NCI-H510A treated with DMSO at 0.1 percent for 48 hours (cell line): ENCODE data around the gene PHOSPHO1.
"Not testable (repeated sequence)": the region's sequence is repeated elsewhere in the genome, so short reads cannot be mapped to it uniquely, and the experiment has no call there.

ENCODE experiments used
- DNase-seq: peaks from one replicate; lab custom pipeline; 2025; lab: John Stamatoyannopoulos, UW

Gene PHOSPHO1

GRCh38 chr17:49191917-49192741, 38.5 kb downstream of the PHOSPHO1 start:
- peak; percentile 97 for DNase-seq

GRCh38 chr17:49191409-49191916, 39.1 kb downstream of the PHOSPHO1 start:
- DNase-seq = peak; percentile 71

DNA sequence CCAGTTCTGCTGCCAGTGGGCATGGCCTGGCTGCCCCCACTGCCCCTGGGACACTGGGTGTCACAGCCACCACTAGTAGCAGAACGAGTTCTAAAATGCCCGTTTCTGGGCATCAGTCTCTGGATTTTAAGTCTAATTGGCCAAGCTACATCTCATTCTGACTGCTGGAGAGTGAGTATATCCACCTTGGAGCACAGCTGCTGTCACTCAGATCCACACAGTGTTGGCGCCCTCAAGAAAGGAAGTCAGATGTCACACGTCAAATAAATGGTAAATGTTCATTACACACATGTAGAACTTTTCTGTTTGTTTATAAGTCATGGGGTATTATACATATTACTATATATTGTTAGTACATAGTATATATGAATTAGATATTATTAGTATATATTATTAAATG, 39.7 kb downstream of the PHOSPHO1 start:
- peak; percentile 71 for DNase-seq

DNA sequence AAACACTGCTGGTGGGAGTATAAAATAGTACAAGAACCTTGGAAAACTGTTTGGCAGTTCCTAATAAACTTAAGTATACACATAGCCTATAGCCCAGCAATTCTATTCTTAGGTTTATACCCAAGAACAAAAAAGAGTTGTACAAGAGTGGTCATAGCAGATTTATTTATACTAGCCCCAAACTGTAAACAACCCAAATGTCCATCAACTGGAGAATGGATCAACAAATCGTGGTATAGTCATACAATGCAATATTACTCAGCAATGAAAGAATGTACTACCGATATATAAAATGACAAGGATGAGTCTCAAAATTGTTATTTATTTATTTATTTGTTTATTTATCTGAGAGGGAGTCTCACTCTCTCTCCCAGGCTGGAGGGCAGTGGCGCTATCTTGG, 43.3 kb downstream of the PHOSPHO1 start:
- DNase-seq = no peak

DNA sequence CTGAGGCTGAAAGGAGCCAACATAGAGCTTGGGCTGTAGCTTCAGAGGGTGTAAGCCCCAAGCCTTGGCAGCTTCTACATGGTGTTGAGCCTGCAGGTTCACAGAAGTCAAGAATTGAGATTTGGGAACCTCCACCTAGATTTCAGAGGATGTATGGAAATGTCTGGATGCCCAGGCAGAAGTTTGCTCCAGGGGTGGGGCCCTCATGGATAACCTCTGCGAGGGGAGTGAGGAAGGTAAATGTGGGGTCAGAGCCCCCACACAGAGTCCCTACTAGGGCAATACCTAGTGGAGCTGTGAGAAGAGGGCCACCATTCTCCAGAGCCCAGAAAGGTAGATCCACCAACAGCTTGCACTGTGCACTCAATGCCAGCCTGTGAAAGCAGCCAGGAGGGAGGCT, 45.2 kb downstream of the PHOSPHO1 start:
- DNase-seq = not testable (repeated sequence)

DNA sequence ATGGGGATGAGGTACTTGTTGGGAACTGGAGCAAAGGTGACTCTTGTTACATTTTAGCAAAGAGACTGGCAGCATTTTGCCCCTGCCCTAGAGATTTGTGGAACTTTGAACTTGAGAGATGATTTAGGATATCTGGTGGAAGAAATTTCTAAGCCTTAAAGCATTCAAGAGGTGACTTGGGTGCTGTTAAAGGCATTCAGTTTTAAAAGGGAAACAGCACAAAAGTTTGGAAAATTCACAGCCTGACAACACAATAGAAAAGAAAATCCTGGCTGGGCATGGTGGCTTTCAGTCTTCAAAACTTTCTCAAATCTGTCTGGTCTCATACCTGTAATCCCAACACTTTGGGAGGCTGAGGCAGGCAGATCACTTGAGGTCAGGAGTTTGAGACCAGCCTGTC, 46.1 kb downstream of the PHOSPHO1 start:
- not testable (repeated sequence) for DNase-seq

DNA sequence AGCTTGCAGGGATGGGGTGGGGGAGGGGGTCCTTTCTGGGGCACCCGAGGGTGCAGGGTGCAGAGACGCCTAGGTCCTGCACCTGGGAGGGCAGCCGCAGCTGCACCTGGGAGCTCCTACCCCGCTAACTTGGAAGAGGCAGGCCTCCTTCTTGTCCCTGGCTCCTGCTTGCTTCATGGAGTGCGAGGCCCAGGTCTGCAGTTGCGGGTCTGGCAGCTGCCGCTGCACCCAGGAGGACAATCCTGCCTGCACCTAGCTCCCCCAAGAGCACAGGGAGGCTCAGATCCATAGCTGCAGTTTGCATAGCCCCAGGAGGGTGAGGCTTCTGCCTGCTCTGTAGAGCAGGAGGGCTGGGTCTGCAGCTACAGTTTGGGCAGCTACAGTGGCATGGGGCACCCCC, 46.8 kb downstream of the PHOSPHO1 start:
- DNase-seq = no peak

DNA sequence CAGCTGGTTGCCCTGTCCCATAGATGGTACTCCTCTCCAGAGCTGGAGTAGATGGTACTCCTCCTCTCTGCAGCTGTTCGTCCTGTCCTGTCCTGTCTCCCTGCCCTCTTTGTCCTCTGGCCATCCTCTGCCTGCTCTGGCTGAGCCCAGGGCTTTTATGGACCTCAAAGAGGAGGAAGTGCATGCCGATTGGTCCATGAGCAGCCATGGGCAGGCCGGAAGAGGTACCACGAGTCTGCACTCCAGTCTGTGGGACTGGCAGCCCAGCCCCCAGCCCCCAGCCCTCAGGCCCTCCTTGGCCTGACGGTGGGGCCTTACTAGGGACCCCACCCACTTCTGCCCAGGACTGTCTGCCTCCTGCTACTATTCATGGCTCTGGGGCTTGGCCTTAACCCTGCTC, 47.2 kb downstream of the PHOSPHO1 start:
- DNase-seq = no peak

DNA sequence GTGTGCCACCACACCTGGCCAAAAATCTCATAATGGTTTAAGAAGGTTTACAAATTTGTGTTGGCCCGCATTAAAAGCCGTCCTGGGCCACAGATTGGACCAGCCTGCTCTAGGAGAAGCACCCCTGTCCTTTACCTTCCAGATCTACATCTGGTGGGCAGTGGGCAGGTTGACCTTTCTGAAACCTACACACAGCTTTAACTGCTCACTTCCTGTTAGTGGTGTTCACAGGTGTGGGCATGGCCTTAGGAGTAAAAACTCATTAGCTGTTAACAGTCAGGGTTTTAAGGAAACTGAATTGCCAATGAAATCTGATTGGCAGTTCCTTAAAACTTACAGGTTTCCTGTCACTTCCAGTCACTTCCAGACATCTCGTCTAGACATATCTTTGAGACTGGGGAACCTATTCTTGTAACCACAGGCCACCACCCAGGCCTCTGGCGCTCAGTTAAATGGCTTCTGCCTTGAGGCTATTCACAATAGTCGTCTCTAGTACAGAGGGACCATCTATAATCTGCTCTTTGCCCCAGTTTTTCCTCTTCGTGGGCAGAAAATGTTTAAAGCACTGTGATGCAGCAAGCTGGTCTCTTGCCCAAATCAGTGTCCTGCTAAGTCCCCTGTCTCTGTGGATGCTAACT, 49.5 kb downstream of the PHOSPHO1 start:
- no peak for DNase-seq

- DNase-seq = peak; percentile 9
Observed at GRCh38 chr17:49180303-49180702, 50.3 kb downstream of the PHOSPHO1 start.

DNA sequence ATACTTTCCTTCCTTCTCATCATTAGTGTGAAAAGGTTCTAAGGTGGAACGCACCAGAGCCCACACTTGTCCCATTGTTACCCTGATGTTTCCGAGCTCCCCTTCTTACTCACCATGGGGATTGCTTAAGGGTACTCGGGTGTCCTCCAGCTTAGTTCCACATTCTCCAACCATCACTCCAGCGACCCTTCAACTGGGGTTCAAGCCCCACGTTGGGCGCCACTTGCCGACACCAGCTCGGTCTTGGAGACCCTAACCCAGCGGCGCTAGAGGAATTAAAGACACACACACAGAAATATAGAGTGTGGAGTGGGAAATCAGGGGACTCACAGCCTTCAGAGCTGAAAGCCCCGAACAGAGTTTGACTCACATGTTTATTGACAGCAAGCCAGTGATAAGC, 54.6 kb downstream of the PHOSPHO1 start:
- DNase-seq = not testable (repeated sequence)
